K562 (cell line): ENCODE results near the gene LCN15. TPM values are rescaled to one million over a fixed set of nuclear protein-coding genes. Genes with fewer than 3 reads are reported as not detected.

Experiments
- BCLAF1 ChIP-seq, 2 experiments: fragments of 450-650 bp in 1 of 2; IDR thresholded peaks; 2 replicates each; pipeline ENCODE4 v1.6.1; 2011 to 2017; ENCODE audit warnings: low read depth in 2 of 2, antibody characterized with exemption in 1 of 2, borderline replicate concordance in 1 of 2, low read length in 1 of 2, mild to moderate bottlenecking in 1 of 2, mixed read lengths in 1 of 2; ENCODE audit not compliant: control insufficient read depth in 1 of 2
- CREBBP ChIP-seq: IDR thresholded peaks from one replicate; pipeline ENCODE4 v1.6.1; 2012; ENCODE audit warnings: low read depth, mild to moderate bottlenecking, control low read depth, inconsistent platforms, low read length
- DPF2 ChIP-seq: fragments of 450-650 bp; IDR thresholded peaks from 2 replicates; pipeline ENCODE4 v1.6.1; 2016
- EWSR1 ChIP-seq: fragments of 450-650 bp; IDR thresholded peaks from 2 replicates; pipeline ENCODE4 v1.6.1; 2018; ENCODE audit warnings: borderline replicate concordance, mild to moderate bottlenecking, low read depth, moderate library complexity; ENCODE audit not compliant: partially characterized antibody
- GMEB1 ChIP-seq: fragments of 250-450 bp; sonication (Bioruptor Pico); IDR thresholded peaks from 2 replicates; pipeline ENCODE4 v1.4.0; 2020; ENCODE audit warnings: mild to moderate bottlenecking
- HOXB6 ChIP-seq: fragments of 250-450 bp; sonication (Bioruptor Pico); IDR thresholded peaks from 2 replicates; pipeline ENCODE4 v1.5.1; 2022; ENCODE audit warnings: mild to moderate bottlenecking, borderline replicate concordance
- MAFK ChIP-seq: IDR thresholded peaks from 2 replicates; pipeline ENCODE4 v1.6.1; 2011; ENCODE audit warnings: low read length, improper control_type of control experiment
- MED1 ChIP-seq: sonication (generic); formaldehyde crosslinking; IDR thresholded peaks from 2 replicates; pipeline ENCODE4 v1.8.1; 2023; ENCODE audit warnings: missing genetic modification reagents, borderline replicate concordance
- MYNN ChIP-seq, 2 experiments: sonication (generic); formaldehyde crosslinking in 1 of 2; IDR thresholded peaks; 2 replicates each; pipeline versions ENCODE4 v1.5.0 to v1.6.1; 2016 to 2020; ENCODE audit warnings: antibody characterized with exemption in 1 of 2, missing genetic modification reagents in 1 of 2
- NFE2L1 ChIP-seq: fragments of 450-650 bp; IDR thresholded peaks from 2 replicates; pipeline ENCODE4 v1.6.1; 2016; ENCODE audit warnings: missing genetic modification characterization, low read depth, mild to moderate bottlenecking, missing compliant biosample characterization, moderate library complexity, borderline replicate concordance
- RBBP5 ChIP-seq: fragments of 200-600 bp; sonication (generic); IDR thresholded peaks from 2 replicates; pipeline ENCODE4 v1.6.1; 2012; ENCODE audit warnings: borderline replicate concordance, mild to moderate bottlenecking, low read length, control low read depth, inconsistent platforms; ENCODE audit not compliant: insufficient read depth, poor library complexity, severe bottlenecking
- SIRT6 ChIP-seq: IDR thresholded peaks from one replicate; pipeline ENCODE4 v1.6.1; 2012; ENCODE audit warnings: low read depth, mild to moderate bottlenecking, control low read depth, inconsistent platforms, low read length, moderate library complexity
- SIX5 ChIP-seq, 2 experiments: IDR thresholded peaks; 2 replicates each; pipeline ENCODE4 v1.6.1; 2011; ENCODE audit warnings: low read length in 2 of 2, borderline replicate concordance in 1 of 2, low read depth in 1 of 2, mild to moderate bottlenecking in 1 of 2, moderate library complexity in 1 of 2; ENCODE audit not compliant: insufficient read depth in 1 of 2
- SRSF9 ChIP-seq: fragments of 200-400 bp; formaldehyde crosslinking; IDR thresholded peaks from 2 replicates; pipeline ENCODE4 v1.6.1; 2017; ENCODE audit warnings: low read depth, low read length, borderline replicate concordance
- WHSC1 ChIP-seq: IDR thresholded peaks from one replicate; pipeline ENCODE4 v1.6.1; 2012; ENCODE audit warnings: low read length, control low read depth, inconsistent platforms
- ZNF121 ChIP-seq: sonication (generic); formaldehyde crosslinking; conservative IDR thresholded peaks from 2 replicates; pipeline ENCODE4 v1.8.0; 2022; ENCODE audit warnings: missing genetic modification reagents
- polyA plus RNA-seq, 8 experiments: library from polyadenylated mRNA; depleted of rRNA in 4 of 8; stranded (reverse) in 5 of 8; unstranded in 3 of 8; fragments of >200 nt; fragmentation: Nextera tagmentation in 2 of 8; fragmentation: Illumina TruSeq in 1 of 8; extraction: Ambion mirVana in 2 of 8; extraction: Trizol in 1 of 8; gene quantifications; 2 replicates each; pipeline versions ENCODE4 v1.2.1 to v1.2.3, GENCODE V29; 2011 to 2014; ENCODE audit warnings: inconsistent platforms in 1 of 8, missing spikeins in 1 of 8
- total RNA-seq, 7 experiments: library from RNA; depleted of rRNA in 6 of 7; stranded (reverse); fragments of >200 nt in 6 of 7; fragmentation: Illumina TruSeq in 2 of 7; extraction: Trizol in 2 of 7; gene quantifications; 2 replicates each; pipeline versions ENCODE4 v1.2.1 to v1.2.3, GENCODE V29; 2011 to 2021; ENCODE audit warnings: low replicate concordance in 1 of 7
- TF ChIP-seq, protein P1 (sequence below): fragments of 200-800 bp; sonication (Bioruptor generic); IDR thresholded peaks from 2 replicates; pipeline ENCODE4 v1.6.1; 2017; ENCODE audit warnings: missing genetic modification characterization, missing compliant biosample characterization
- TF ChIP-seq, protein P2 (sequence below): fragments of 450-650 bp; formaldehyde crosslinking; IDR thresholded peaks from 2 replicates; pipeline ENCODE4 v1.4.0; 2022; ENCODE audit warnings: missing genetic modification characterization
- TF ChIP-seq, protein P3 (sequence below): sonication (generic); formaldehyde crosslinking; IDR thresholded peaks from 2 replicates; pipeline ENCODE4 v1.9.0; 2022; ENCODE audit warnings: mild to moderate bottlenecking, missing genetic modification reagents

The LCN15 gene
- total and polyA plus RNA-seq, 9 of the 15 experiments (the other 6 are each of a cell fraction or from before 2014, with no cell fraction given): 0.66 TPM; not detected in 8

DNA sequence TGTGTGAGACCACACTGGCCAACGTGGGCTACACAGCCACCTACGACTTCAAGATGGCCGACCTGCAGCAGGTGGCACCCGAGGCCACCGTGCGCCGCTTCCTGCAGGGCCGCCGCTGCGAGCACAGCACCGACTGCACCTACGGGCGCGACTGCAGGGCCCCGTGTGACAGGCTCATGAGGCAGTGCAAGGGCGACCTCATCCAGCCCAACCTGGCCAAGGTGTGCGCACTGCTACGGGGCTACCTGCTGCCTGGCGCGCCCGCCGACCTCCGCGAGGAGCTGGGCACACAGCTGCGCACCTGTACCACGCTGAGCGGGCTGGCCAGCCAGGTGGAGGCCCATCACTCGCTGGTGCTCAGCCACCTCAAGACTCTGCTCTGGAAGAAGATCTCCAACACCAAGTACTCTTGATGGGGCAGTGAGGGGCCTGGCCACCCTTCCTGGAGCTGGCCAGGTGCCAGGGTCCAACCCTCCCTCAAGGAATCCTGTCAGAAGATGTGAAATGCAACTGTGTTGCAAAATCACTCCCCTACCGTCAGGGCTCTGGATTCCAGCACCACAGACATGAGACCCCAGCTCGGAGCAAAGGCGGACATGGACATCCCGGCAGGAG is 40.8 kb downstream of the LCN15 start (continued):
- TF ChIP-seq GMEB1 (CRISPR knock-in tag) (no peak), NFE2L1 (tag) (no peak), ZNF121 (CRISPR knock-in tag) (no peak), SRSF9 (no peak), BCLAF1 (IDR thresholded peaks at IDR 0.05; ENCODE audit: borderline replicate concordance in 1 of 2, control insufficient read depth in 1 of 2, low read depth in 2 of 2, low read length in 1 of 2) (no peak), CREBBP (no peak), SIX5 (IDR thresholded peaks at IDR 0.05; ENCODE audit: borderline replicate concordance in 1 of 2, insufficient read depth in 1 of 2, low read depth in 1 of 2, low read length in 2 of 2) (no peak), WHSC1 (no peak), MYNN (IDR thresholded peaks at IDR 0.05) (peak; percentile 9; the same call in 1 of the 2 replicates), MYNN (CRISPR knock-in tag; IDR thresholded peaks at IDR 0.05) (no peak), RBBP5 (no peak), DPF2 (no peak), SIRT6 (no peak), MED1 (no peak), HOXB6 (CRISPR knock-in tag) (no peak), MAFK (no peak), EWSR1 (peak; percentile 5)
- TF ChIP-seq, protein P1, sequence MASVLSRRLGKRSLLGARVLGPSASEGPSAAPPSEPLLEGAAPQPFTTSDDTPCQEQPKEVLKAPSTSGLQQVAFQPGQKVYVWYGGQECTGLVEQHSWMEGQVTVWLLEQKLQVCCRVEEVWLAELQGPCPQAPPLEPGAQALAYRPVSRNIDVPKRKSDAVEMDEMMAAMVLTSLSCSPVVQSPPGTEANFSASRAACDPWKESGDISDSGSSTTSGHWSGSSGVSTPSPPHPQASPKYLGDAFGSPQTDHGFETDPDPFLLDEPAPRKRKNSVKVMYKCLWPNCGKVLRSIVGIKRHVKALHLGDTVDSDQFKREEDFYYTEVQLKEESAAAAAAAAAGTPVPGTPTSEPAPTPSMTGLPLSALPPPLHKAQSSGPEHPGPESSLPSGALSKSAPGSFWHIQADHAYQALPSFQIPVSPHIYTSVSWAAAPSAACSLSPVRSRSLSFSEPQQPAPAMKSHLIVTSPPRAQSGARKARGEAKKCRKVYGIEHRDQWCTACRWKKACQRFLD (CRISPR knock-in tag): no peak
- TF ChIP-seq, protein P2, sequence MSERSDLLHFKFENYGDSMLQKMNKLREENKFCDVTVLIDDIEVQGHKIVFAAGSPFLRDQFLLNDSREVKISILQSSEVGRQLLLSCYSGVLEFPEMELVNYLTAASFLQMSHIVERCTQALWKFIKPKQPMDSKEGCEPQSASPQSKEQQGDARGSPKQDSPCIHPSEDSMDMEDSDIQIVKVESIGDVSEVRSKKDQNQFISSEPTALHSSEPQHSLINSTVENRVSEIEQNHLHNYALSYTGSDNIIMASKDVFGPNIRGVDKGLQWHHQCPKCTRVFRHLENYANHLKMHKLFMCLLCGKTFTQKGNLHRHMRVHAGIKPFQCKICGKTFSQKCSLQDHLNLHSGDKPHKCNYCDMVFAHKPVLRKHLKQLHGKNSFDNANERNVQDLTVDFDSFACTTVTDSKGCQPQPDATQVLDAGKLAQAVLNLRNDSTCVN: no peak
- TF ChIP-seq, protein P3, sequence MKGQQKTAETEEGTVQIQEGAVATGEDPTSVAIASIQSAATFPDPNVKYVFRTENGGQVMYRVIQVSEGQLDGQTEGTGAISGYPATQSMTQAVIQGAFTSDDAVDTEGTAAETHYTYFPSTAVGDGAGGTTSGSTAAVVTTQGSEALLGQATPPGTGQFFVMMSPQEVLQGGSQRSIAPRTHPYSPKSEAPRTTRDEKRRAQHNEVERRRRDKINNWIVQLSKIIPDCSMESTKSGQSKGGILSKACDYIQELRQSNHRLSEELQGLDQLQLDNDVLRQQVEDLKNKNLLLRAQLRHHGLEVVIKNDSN (CRISPR knock-in tag): no peak
